ENCODE data around the gene GPD2. TPM values are rescaled to one million over a fixed set of nuclear protein-coding genes. Genes with fewer than 3 reads are reported as not detected.

GPD2 gene
- total and polyA plus RNA-seq, 12 donors, result 4.5 to 33.8 (median 14.5) TPM

DNA sequence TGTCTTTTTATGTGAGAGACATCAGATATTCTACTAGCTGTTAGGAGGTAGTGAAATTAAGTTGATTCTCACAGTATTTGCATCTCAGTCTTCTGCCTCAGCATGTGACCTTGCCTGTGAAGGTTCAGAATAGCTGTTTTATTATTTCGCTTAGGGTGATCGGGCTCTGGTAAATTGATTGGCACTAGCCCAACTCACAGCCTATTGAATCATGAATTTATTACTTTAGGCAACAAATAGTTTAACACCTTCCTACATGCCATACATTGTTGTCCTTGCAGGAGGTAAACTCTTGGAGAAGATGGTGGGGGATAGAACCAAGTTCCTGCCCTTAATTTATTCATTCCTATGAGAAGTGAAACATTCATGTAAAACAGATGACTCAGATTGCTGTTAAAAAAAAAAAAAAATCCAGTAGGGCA lies 101.9 kb downstream of the GPD2 start:
- Histone ChIP-seq H3K4me1 (replicated peaks in 1 of 2) (no peaks in the 10 kb centered on the region), H3K36me3 (replicated peaks in 1 of 2) (no peaks in the 10 kb centered on the region), H3K4me3 (no peak overlapping the region), H3K27ac (no peak overlapping the region), H3K9me3 (replicated peaks in 1 of 3) (no peaks in the 10 kb centered on the region), H3K27me3 (no peaks in the 10 kb centered on the region)
- intact Hi-C loops (cut with DNase I), result no loop called here
- TF ChIP-seq, protein P1, sequence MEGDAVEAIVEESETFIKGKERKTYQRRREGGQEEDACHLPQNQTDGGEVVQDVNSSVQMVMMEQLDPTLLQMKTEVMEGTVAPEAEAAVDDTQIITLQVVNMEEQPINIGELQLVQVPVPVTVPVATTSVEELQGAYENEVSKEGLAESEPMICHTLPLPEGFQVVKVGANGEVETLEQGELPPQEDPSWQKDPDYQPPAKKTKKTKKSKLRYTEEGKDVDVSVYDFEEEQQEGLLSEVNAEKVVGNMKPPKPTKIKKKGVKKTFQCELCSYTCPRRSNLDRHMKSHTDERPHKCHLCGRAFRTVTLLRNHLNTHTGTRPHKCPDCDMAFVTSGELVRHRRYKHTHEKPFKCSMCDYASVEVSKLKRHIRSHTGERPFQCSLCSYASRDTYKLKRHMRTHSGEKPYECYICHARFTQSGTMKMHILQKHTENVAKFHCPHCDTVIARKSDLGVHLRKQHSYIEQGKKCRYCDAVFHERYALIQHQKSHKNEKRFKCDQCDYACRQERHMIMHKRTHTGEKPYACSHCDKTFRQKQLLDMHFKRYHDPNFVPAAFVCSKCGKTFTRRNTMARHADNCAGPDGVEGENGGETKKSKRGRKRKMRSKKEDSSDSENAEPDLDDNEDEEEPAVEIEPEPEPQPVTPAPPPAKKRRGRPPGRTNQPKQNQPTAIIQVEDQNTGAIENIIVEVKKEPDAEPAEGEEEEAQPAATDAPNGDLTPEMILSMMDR (IDR thresholded peaks at IDR 0.05), result no peak
- TF ChIP-seq POLR2A (IDR thresholded peaks at IDR 0.05), result no peak
- 90 to 98% (median 91%) methylated on average over 2 of the region's 2 CpGs for WGBS, 4 donors
- DNase-seq, result no peak

DNA sequence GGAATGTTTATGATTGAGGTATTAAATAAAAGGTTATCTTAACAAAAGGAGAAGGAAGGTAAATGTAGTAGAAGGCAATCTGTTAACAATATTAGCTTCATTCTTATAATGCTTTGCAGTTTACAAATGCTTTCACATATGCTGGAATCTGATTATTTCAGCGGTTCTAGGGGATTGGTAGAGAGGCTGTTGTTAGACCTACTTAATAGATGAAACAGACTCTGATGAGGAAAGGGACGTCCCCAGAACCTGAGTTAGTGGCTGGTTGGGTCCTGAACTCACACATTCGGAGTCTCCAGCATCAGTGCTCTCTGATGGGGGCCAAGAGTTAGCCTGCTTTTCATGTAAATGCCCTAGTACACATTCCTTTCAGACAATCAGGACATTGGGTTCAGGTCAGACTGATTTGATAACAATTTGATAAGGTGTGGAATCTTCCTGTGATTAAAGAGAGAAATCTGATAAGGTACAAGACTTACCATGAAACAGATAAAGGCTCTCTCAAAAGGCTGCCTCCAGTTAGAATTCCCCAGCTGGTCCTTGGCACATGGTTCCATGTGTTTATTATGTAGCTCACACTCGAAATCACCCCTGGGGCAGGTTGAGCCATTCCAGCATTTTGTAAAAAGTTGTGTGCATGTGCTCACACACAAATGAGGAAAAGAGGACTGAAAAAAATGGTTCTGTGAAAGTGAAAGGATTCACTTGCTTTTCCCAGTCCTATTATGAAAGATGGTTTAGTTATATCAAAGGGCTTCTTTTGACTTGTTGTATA lies 103.1 kb downstream of the GPD2 start:
- Histone ChIP-seq H3K27me3 (no peaks in the 10 kb centered on the region), H3K27ac (no peak overlapping the region), H3K4me3 (no peak overlapping the region), H3K36me3 (replicated peaks in 1 of 2) (no peaks in the 10 kb centered on the region), H3K4me1 (replicated peaks in 1 of 2) (no peaks in the 10 kb centered on the region), H3K9me3 (replicated peaks in 1 of 3) (no peaks in the 10 kb centered on the region)
- TF ChIP-seq, protein P1 (IDR thresholded peaks at IDR 0.05), result no peak
- no peak for TF ChIP-seq POLR2A (IDR thresholded peaks at IDR 0.05)
- WGBS, 4 donors, result 88 to 95% (median 92%) methylated on average over 4 of the region's 4 CpGs
- no peak for DNase-seq
- intact Hi-C loops (cut with DNase I), result no loop called here

DNA sequence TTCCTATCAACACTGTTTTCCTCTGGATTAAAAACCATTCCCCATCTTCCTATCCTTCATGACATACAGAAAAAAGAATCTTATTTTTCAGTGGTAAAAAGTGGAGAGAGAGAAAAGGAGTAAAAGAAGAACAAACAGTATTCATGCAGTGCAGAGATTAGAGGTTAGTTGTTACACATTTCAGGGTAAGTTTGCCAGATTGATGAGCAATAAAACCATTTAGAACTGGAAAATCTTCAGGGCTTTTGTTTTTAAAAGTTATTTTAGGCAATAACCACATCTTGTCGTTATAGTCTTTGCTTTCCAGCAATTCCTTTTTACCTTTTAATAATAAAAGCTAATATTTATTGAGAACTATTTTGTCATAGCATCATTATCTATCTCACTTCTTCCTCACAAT lies 104.5 kb downstream of the GPD2 start:
- intact Hi-C loops (cut with DNase I), result no loop called here
- Histone ChIP-seq H3K27ac (no peak overlapping the region), H3K4me1 (replicated peaks in 1 of 2) (no peaks in the 10 kb centered on the region), H3K36me3 (replicated peaks in 1 of 2) (no peaks in the 10 kb centered on the region), H3K27me3 (no peaks in the 10 kb centered on the region), H3K4me3 (no peak overlapping the region), H3K9me3 (replicated peaks in 1 of 3) (no peaks in the 10 kb centered on the region)
- WGBS, 4 donors, result 50 to 69% (median 57%) methylated on average over 1 of the region's 1 CpG
- no peak for TF ChIP-seq POLR2A (IDR thresholded peaks at IDR 0.05)
- TF ChIP-seq, protein P1 (IDR thresholded peaks at IDR 0.05), result no peak
- no peak for DNase-seq

DNA sequence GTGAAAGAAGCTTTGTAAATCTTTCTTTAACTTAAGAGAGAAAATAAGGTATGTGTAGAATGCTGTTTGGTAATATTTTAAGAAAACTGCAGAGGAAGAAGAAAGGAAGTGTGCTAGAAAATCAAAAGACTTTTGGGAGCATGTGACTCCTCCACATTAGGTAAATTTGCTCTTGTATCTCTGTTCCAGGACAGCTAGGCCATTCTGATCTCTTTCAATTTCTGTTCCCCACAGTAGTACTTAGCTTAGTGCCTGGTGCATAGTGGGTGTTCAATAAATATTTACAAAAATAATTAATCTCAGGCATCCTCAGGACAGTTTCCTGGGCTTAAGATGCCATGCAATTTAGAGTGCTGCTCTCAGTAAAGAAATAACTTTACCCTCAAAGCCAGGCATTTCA lies 105.0 kb downstream of the GPD2 start:
- Histone ChIP-seq H3K4me3 (no peak overlapping the region), H3K36me3 (replicated peaks in 1 of 2) (no peaks in the 10 kb centered on the region), H3K27ac (no peak overlapping the region), H3K27me3 (no peaks in the 10 kb centered on the region), H3K4me1 (replicated peaks in 1 of 2) (no peaks in the 10 kb centered on the region), H3K9me3 (replicated peaks in 1 of 3) (no peaks in the 10 kb centered on the region)
- no peak for TF ChIP-seq POLR2A (IDR thresholded peaks at IDR 0.05)
- TF ChIP-seq, protein P1 (IDR thresholded peaks at IDR 0.05), result no peak
- no peak for DNase-seq
- intact Hi-C loops (cut with DNase I), result no loop called here
